Measurements from ENCODE around the gene RABEPK.
A peak's percentile ranks its signal among the peaks of the same experiment; 100 is the strongest.
"Not testable (repeated sequence)": the region's sequence is repeated elsewhere in the genome, so short reads cannot be mapped to it uniquely, and the experiment has no call there.

Gene RABEPK

DNA sequence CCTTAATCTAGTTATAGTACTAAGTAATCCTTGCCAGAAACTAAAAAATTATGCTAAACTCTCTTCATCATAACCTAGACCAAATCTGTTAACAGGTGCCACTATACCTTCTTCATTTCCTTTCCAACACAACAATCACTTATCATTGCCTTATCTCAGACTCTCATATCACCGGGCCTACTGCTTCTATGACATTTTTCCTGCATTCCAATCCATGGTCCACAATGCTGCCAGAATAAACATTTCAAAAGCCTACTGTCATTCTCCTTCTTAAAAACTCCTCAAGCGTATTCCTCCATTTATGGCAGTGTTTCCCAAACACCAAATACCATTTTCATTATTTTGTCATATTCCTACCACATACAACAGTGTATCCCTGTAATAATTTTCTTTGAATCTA, 17.3 kb upstream of the RABEPK start:
- no peak overlapping the region for H3K4me3 ChIP-seq (ENCODE audit: low read length)
- no peak for DNase-seq (ENCODE audit: low read depth)
- TF ChIP-seq, protein P1, sequence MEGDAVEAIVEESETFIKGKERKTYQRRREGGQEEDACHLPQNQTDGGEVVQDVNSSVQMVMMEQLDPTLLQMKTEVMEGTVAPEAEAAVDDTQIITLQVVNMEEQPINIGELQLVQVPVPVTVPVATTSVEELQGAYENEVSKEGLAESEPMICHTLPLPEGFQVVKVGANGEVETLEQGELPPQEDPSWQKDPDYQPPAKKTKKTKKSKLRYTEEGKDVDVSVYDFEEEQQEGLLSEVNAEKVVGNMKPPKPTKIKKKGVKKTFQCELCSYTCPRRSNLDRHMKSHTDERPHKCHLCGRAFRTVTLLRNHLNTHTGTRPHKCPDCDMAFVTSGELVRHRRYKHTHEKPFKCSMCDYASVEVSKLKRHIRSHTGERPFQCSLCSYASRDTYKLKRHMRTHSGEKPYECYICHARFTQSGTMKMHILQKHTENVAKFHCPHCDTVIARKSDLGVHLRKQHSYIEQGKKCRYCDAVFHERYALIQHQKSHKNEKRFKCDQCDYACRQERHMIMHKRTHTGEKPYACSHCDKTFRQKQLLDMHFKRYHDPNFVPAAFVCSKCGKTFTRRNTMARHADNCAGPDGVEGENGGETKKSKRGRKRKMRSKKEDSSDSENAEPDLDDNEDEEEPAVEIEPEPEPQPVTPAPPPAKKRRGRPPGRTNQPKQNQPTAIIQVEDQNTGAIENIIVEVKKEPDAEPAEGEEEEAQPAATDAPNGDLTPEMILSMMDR (conservative IDR thresholded peaks at IDR 0.05; ENCODE audit: low read depth, low read length) = no peak

GRCh38 chr9:125183561-125183960, 16.8 kb upstream of the RABEPK start:
- no peak overlapping the region for H3K4me3 ChIP-seq (ENCODE audit: low read length)
- TF ChIP-seq, protein P1 (conservative IDR thresholded peaks at IDR 0.05; ENCODE audit: low read depth, low read length) = no peak
- no peak for DNase-seq (ENCODE audit: low read depth)

DNA sequence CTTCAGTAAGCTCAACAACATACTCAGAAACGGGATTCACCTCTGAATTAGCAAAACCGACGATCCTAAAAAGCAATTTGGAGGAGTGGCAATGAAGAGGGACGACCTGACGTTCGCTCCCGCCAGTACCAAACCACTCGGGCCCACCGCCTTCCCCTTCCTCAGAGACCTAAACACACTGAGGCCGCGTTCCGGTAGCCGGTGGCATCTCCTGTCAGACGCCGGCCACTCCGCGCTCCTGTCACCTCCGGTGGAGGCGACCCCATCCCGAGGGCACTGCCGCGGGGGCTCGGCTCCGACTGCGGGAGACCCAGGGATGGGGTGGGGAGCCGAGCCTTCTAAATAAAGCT, 11.4 kb upstream of the RABEPK start:
- TF ChIP-seq, protein P1 (conservative IDR thresholded peaks at IDR 0.05; ENCODE audit: low read depth, low read length) = no peak
- no peak for DNase-seq (ENCODE audit: low read depth)
- H3K4me3 ChIP-seq (ENCODE audit: low read length) = peak overlapping the region; percentile 97

- DNase-seq (ENCODE audit: low read depth) = peak; percentile 86
- peak within 1 kb of the TSS; percentile 97 for H3K4me3 ChIP-seq (ENCODE audit: low read length)
- TF ChIP-seq, protein P1 (conservative IDR thresholded peaks at IDR 0.05; ENCODE audit: low read depth, low read length) = peak; percentile 70
Measured at GRCh38 chr9:125189361-125190289, 10.7 kb upstream of the RABEPK start, which contains the start of gene PPP6C. Gene PPP6C (minus strand): TSS chr9:125189803. CDS start chr9:125189718, 85 bp downstream.

GRCh38 chr9:125190361-125190801, 10.0 kb upstream of the RABEPK start:
- DNase-seq (ENCODE audit: low read depth) = no peak
- peak overlapping the region; percentile 97 for H3K4me3 ChIP-seq (ENCODE audit: low read length)
- TF ChIP-seq, protein P1 (conservative IDR thresholded peaks at IDR 0.05; ENCODE audit: low read depth, low read length) = no peak

GRCh38 chr9:125194466-125194865, 5.9 kb upstream of the RABEPK start:
- H3K4me3 ChIP-seq (ENCODE audit: low read length); DNase-seq (ENCODE audit: low read depth): not testable (repeated sequence)

DNA sequence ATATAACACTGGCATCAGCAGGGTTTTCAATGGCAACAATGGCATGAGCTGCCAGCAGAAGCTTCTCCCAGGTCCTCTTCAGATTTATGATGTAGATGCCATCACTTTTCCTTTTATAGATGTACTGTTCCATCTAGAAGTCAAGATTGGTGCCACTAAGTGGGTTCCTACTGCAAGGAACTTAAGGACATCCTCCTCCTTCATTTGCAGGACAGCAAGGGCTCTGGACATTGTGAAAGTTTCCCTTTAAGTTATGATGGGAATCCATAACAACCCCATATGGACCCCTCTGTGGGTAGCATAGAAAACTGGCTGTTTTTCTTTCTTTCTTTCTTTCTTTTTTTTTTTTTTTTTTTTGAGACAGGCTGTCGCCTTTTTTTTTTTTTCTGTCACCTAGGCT, 4.8 kb upstream of the RABEPK start:
- not testable (repeated sequence) for H3K4me3 ChIP-seq (ENCODE audit: low read length); DNase-seq (ENCODE audit: low read depth)
